Measurements from ENCODE around the gene ATL2.

ATL2 gene

GRCh38 chr2:38377050-38377828 is at the start of gene ATL2:
Gene ATL2, minus strand, starts transcription at chr2:38377273. Its CDS starts 13 bp downstream, at chr2:38377260.
- Histone ChIP-seq H3K27me3 (ENCODE audit: control insufficient read depth, insufficient read depth, low read length) (no peaks in the 10 kb centered on the region), H3K36me3 (ENCODE audit: control insufficient read depth, insufficient read depth, low read length) (peaks cover 7% of the 10 kb centered on the region; the same call in 1 of the 2 replicates)

DNA sequence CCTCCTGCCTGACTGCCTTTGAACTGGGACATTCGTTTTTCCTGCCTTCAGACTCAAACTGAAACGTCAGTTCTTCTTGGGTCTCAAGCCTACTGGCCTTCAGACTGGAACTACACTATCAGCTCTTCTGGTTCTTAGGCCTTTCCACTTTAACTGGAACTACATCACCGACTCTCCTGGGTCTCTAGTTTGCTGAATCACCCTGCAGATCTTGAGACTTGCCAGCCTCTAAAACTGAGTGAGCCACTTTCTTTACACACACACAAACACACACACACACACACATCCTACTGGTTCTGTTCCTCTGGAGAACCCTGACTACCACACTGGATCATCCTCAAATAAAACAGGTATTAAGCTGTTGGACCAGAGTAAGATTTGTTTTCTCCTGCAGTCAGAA is 46.7 kb upstream of the ATL2 start:
- Histone ChIP-seq H3K9me3 (ENCODE audit: control insufficient read depth, insufficient read depth, low read length) (no peaks in the 10 kb centered on the region), H3K4me3 (ENCODE audit: low read depth, low read length) (no peak overlapping the region), H3K36me3 (ENCODE audit: control insufficient read depth, insufficient read depth, low read length) (no peaks in the 10 kb centered on the region), H3K9ac (ENCODE audit: low read depth, low read length) (no peak overlapping the region), H3K27ac (ENCODE audit: low read depth, low read length) (no peak overlapping the region), H3K4me1 (ENCODE audit: control insufficient read depth, insufficient read depth, low read length) (peaks cover 7% of the 10 kb centered on the region; the same call in 1 of the 2 replicates), H3K27me3 (ENCODE audit: control insufficient read depth, insufficient read depth, low read length) (no peaks in the 10 kb centered on the region)

More at GRCh38 chr2:38377050-38377828, at the start of gene ATL2:
- H3K4me1 ChIP-seq (ENCODE audit: control insufficient read depth, insufficient read depth, low read length), result peaks cover 21% of the 10 kb centered on the region
- H3K27ac ChIP-seq (ENCODE audit: low read depth, low read length), result peak within 1 kb of the TSS; percentile 95
- peak within 1 kb of the TSS; percentile 94 for H3K4me3 ChIP-seq (ENCODE audit: low read depth, low read length)
- H3K9ac ChIP-seq (ENCODE audit: low read depth, low read length), result peak within 1 kb of the TSS; percentile 98
- H3K9me3 ChIP-seq (ENCODE audit: control insufficient read depth, insufficient read depth, low read length), result no peaks in the 10 kb centered on the region

GRCh38 chr2:38421274-38422056 is 44.4 kb upstream of the ATL2 start:
- no peak overlapping the region for H3K9ac ChIP-seq (ENCODE audit: low read depth, low read length)
- no peaks in the 10 kb centered on the region for H3K27me3 ChIP-seq (ENCODE audit: control insufficient read depth, insufficient read depth, low read length)
- no peaks in the 10 kb centered on the region for H3K36me3 ChIP-seq (ENCODE audit: control insufficient read depth, insufficient read depth, low read length)
- no peaks in the 10 kb centered on the region for H3K4me1 ChIP-seq (ENCODE audit: control insufficient read depth, insufficient read depth, low read length)
- no peak overlapping the region for H3K27ac ChIP-seq (ENCODE audit: low read depth, low read length)
- no peak overlapping the region for H3K4me3 ChIP-seq (ENCODE audit: low read depth, low read length)
- H3K9me3 ChIP-seq (ENCODE audit: control insufficient read depth, insufficient read depth, low read length), result no peaks in the 10 kb centered on the region

DNA sequence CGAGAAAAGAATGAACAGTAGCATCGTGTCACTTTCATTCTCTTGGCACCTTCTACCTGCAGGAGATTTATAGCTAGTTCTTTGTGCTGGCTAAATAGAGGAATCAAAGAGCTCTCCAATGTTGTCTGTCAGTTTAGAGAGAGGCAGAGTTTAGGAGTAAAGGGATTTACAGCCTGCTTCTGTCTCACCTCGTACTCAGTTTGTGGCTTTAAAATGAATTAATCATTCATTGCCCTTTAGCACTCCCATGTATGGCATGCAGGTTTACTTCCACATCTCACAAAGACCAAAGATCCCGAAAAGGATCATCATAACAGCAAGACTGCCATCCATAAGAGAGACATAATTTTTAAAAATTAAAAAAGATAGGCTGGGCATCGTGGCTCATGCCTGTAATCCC is 42.4 kb upstream of the ATL2 start:
- Histone ChIP-seq H3K36me3 (ENCODE audit: control insufficient read depth, insufficient read depth, low read length) (no peaks in the 10 kb centered on the region), H3K4me1 (ENCODE audit: control insufficient read depth, insufficient read depth, low read length) (no peaks in the 10 kb centered on the region), H3K27me3 (ENCODE audit: control insufficient read depth, insufficient read depth, low read length) (no peaks in the 10 kb centered on the region), H3K9me3 (ENCODE audit: control insufficient read depth, insufficient read depth, low read length) (no peaks in the 10 kb centered on the region), H3K27ac (ENCODE audit: low read depth, low read length) (no peak overlapping the region), H3K9ac (ENCODE audit: low read depth, low read length) (no peak overlapping the region), H3K4me3 (ENCODE audit: low read depth, low read length) (no peak overlapping the region)

DNA sequence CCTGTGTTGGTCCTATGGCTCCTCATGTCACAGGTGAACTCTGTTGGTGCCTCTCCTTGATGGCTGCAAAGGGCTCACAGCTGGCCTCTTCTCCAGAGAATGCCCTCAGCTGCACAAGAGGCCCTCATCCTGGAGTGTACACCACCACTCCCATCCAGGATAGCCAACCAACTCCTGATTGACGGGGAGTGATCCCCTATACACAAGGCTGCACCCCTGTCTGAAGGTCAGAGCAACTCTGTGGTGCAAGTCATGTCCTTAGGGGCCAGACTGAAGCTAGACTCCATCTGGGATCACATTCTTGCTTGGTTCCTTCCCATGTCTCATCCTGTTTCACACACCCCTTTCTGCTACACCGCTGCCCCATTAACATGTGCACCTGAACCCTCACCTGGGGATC is 41.7 kb upstream of the ATL2 start:
- no peak overlapping the region for H3K27ac ChIP-seq (ENCODE audit: low read depth, low read length)
- H3K4me1 ChIP-seq (ENCODE audit: control insufficient read depth, insufficient read depth, low read length), result no peaks in the 10 kb centered on the region
- H3K9me3 ChIP-seq (ENCODE audit: control insufficient read depth, insufficient read depth, low read length), result no peaks in the 10 kb centered on the region
- no peak overlapping the region for H3K4me3 ChIP-seq (ENCODE audit: low read depth, low read length)
- no peaks in the 10 kb centered on the region for H3K27me3 ChIP-seq (ENCODE audit: control insufficient read depth, insufficient read depth, low read length)
- H3K9ac ChIP-seq (ENCODE audit: low read depth, low read length), result no peak overlapping the region
- no peaks in the 10 kb centered on the region for H3K36me3 ChIP-seq (ENCODE audit: control insufficient read depth, insufficient read depth, low read length)

DNA sequence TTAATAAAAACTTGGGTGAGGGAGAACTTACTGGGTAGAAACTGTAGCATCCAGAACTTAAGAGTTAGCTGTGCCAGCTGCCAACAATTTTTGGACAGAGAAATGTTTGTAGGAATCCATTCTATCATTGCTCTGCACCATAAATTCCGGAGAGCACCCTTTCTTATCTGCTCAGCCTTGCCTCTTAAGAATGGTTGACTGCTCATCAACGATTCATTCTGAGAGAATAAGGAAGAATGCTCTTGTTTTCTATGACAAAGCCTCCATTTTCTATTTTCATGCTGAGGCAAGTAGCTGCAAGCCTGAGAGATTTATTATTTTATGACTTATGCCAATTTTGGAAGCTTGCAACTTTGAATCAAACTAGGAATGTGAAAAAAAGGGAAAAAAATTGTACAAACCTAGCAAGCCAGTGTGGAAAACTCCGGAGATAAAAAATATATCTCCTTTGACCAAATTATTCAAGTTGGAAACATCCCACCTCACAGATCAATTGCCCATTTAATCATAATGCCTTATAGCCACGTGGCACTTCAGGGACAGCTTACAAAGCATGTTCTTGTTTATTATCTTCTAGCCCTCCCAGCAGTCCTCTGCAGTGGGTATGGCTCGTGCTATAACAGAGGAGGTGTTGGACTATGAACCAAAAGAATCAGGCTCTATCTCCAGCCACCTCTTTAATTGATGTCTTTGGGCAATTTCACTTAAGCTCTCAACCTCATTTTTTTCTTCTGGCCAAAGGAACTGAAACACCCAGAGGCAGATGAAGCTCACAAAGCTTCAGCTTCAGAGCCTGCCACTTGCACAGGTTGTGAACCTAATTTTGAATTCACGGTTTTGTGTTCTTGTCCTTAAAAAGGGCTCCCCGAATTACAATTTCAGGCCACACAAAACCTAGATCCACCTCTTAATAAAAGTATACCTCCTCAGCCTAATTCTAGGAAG is 40.9 kb upstream of the ATL2 start:
- H3K27ac ChIP-seq (ENCODE audit: low read depth, low read length), result no peak overlapping the region
- H3K4me1 ChIP-seq (ENCODE audit: control insufficient read depth, insufficient read depth, low read length), result no peaks in the 10 kb centered on the region

DNA sequence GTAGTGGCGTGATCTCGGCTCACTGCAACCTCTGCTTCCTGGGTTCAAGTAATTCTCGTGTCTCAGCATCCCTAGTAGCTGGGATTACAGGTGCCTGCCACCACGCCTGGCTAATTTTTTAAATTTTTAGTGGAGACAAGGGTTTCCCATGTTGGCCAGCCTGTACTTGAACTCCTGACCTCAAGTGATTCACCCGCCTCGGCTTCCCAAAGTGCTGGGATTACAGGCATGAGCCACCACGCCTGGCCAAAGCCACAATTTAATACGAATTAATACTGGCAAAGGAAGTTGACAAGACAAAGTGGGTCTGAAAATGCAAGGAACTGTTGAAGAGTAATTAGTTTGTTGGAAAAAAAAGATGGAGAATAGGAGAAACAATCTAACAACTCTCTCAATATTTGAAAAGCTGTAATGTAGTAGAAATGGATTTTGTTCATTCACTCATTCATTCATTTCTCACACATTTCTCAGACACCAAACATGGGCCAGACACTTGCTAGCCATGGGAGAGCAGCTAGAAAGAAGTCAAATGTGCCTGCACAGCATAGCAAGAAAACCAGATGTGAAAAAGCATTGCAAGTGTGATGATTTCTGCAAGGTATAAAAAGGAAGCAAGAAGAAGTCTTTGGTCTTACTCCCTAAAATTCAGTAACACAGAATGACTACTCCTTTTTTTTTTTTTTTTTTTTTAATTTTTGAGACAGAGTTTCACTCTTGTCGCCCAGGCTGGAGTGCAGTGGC is 39.4 kb upstream of the ATL2 start:
- Histone ChIP-seq H3K27me3 (ENCODE audit: control insufficient read depth, insufficient read depth, low read length) (no peaks in the 10 kb centered on the region), H3K4me3 (ENCODE audit: low read depth, low read length) (no peak overlapping the region), H3K27ac (ENCODE audit: low read depth, low read length) (no peak overlapping the region), H3K4me1 (ENCODE audit: control insufficient read depth, insufficient read depth, low read length) (no peaks in the 10 kb centered on the region), H3K9me3 (ENCODE audit: control insufficient read depth, insufficient read depth, low read length) (peaks cover 11% of the 10 kb centered on the region; the same call in 1 of the 2 replicates), H3K36me3 (ENCODE audit: control insufficient read depth, insufficient read depth, low read length) (no peaks in the 10 kb centered on the region), H3K9ac (ENCODE audit: low read depth, low read length) (no peak overlapping the region)

More for the DNA sequence above, 40.9 kb upstream of the ATL2 start:
- Histone ChIP-seq H3K9me3 (ENCODE audit: control insufficient read depth, insufficient read depth, low read length) (peaks cover 4% of the 10 kb centered on the region; the same call in 1 of the 2 replicates), H3K9ac (ENCODE audit: low read depth, low read length) (no peak overlapping the region), H3K27me3 (ENCODE audit: control insufficient read depth, insufficient read depth, low read length) (no peaks in the 10 kb centered on the region), H3K4me3 (ENCODE audit: low read depth, low read length) (no peak overlapping the region), H3K36me3 (ENCODE audit: control insufficient read depth, insufficient read depth, low read length) (no peaks in the 10 kb centered on the region)

DNA sequence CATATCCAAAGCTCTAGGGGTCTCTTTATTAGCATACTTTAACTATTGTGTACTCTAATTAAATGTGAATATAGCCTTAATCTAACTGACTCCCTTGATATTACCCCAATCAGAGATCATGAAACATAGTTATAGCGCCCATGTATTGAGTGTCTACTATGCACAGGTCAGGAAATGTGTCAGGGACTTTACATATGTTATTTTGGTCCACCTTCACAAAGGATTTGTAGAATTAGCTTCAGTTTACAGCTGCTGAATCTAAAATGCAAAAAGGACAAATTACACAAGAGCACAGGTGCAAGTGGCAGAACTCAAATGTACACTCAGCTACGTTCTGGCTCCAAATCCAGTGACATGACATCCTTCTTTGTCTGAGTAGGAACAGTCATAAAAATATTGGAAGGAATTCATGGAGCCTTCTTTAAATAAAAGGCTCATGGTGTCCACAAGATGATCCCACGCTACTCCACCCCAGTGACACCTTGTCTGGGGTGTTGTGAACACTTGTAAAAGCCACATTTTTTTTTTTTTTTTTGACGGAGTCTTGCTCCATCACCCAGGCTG is 38.7 kb upstream of the ATL2 start:
- Histone ChIP-seq H3K9me3 (ENCODE audit: control insufficient read depth, insufficient read depth, low read length) (peaks cover 11% of the 10 kb centered on the region; the same call in 1 of the 2 replicates), H3K9ac (ENCODE audit: low read depth, low read length) (no peak overlapping the region), H3K4me1 (ENCODE audit: control insufficient read depth, insufficient read depth, low read length) (no peaks in the 10 kb centered on the region), H3K4me3 (ENCODE audit: low read depth, low read length) (no peak overlapping the region), H3K27ac (ENCODE audit: low read depth, low read length) (no peak overlapping the region), H3K27me3 (ENCODE audit: control insufficient read depth, insufficient read depth, low read length) (no peaks in the 10 kb centered on the region), H3K36me3 (ENCODE audit: control insufficient read depth, insufficient read depth, low read length) (no peaks in the 10 kb centered on the region)

- Histone ChIP-seq H3K9me3 (ENCODE audit: control insufficient read depth, insufficient read depth, low read length) (peaks cover 11% of the 10 kb centered on the region; the same call in 1 of the 2 replicates), H3K4me3 (ENCODE audit: low read depth, low read length) (no peak overlapping the region), H3K4me1 (ENCODE audit: control insufficient read depth, insufficient read depth, low read length) (peaks cover under 1% of the 10 kb centered on the region; the same call in 1 of the 2 replicates), H3K9ac (ENCODE audit: low read depth, low read length) (no peak overlapping the region), H3K27me3 (ENCODE audit: control insufficient read depth, insufficient read depth, low read length) (no peaks in the 10 kb centered on the region), H3K27ac (ENCODE audit: low read depth, low read length) (no peak overlapping the region), H3K36me3 (ENCODE audit: control insufficient read depth, insufficient read depth, low read length) (no peaks in the 10 kb centered on the region)
Measured at GRCh38 chr2:38415023-38415422, 38.0 kb upstream of the ATL2 start.

Data from HUES48 (cell line).